Activated CD4-positive, alpha-beta memory T cell treated with anti-CD3 and anti-CD28 coated beads, Interleukin-2, amount 10 ng/mL, durations not matched to agents 7 days and 5 days (primary cell): Measurements from ENCODE around the gene TCEAL8. TPM values are rescaled to one million over a fixed set of nuclear protein-coding genes. Genes with fewer than 3 reads are reported as not detected.

Experiments used
- CTCF ChIA-PET: fragments of 350-600 bp; sonication (Branson Sonifier 250); formaldehyde crosslinking; loops from one replicate; lab custom pipeline; 2021; ENCODE audit warnings: antibody characterized with exemption, inconsistent platforms; lab: Charles Lee
- POLR2A ChIA-PET: fragments of 350-600 bp; sonication (Branson Sonifier 250); formaldehyde crosslinking; loops from one replicate; lab custom pipeline; 2021; ENCODE audit warnings: antibody characterized with exemption; lab: Charles Lee
- DNase-seq: peaks from one replicate; pipeline ENCODE4 v3.0.0-alpha.2; 2020
- H3K27ac Mint-ChIP-seq: one replicate; pipeline ENCODE4 v1.8.0; 2021; ENCODE audit warnings: mild to moderate bottlenecking, mixed read lengths
- H3K27me3 Mint-ChIP-seq: one replicate; pipeline ENCODE4 v1.8.0; 2021; ENCODE audit warnings: mixed read lengths
- H3K36me3 Mint-ChIP-seq: one replicate; pipeline ENCODE4 v1.8.0; 2021; ENCODE audit warnings: low read depth, mixed read lengths
- H3K4me1 Mint-ChIP-seq: one replicate; pipeline ENCODE4 v1.8.0; 2021; ENCODE audit warnings: mixed read lengths
- H3K4me3 Mint-ChIP-seq: one replicate; pipeline ENCODE4 v1.8.0; 2021; ENCODE audit warnings: mild to moderate bottlenecking, mixed read lengths
- H3K9me3 Mint-ChIP-seq: one replicate; pipeline ENCODE4 v1.8.0; 2021; ENCODE audit warnings: mixed read lengths
- total RNA-seq, 2 experiments: library from RNA; stranded (reverse); gene quantifications; one replicate each; pipeline ENCODE4 v1.2.3, GENCODE V29; 2021

TCEAL8 gene, protein sequence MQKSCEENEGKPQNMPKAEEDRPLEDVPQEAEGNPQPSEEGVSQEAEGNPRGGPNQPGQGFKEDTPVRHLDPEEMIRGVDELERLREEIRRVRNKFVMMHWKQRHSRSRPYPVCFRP
- total RNA-seq, result 10 to 100 TPM; 41.9 to 42.6 TPM

DNA sequence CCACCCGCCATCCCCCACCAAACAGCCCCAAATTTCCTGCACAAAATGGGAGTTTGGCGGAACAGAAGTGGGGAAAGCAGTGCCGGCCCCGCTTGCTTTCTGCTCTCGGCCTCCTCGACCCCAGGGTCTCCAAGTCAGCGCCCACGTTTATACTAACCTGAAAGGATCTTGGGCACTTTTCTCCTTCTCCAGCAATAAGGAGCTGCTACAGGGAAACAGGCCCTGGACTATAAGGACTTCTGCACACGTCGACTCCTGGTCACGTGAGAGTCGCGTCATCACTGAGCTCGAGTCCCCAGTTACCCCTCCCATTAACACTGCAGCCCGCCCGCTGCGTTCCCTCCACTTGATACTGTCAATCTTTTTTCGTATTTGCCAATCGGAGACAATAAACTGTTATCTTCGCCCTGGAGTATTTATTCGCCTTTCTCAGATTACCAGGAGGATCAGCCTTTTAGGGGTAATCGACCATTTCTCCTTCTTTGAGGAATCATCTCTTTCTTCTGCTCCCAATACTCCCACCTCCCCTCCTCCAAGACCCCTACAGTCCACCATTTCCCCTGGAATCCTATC lies at the start of gene TCEAL8:
Gene TCEAL8, minus strand, starts transcription at position 235 of the 573 bp plus-strand sequence. CDS start 1,176 bp downstream, outside the sequence.
- peak; percentile 69 for DNase-seq
- peaks cover 18% of the 10 kb centered on the region for H3K36me3 Mint-ChIP-seq

DNA sequence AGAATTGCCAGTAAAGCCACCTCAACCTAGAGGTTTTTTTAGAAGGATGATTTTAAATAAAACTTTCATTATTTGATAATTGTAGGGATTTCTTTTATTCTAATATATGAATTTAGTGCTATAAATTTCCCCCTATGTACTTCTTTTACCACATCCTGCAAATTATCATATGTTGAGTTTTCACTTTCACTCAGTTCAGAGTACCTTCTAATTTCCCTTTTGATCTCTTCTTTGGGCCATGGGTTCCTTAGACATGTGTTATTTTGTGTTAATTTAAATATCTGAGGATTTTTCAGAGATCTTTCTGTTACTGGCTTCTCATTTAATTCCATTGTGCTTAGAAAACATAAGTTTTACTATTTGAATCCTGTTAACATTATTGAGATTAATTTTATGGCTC lies 49.8 kb upstream of the TCEAL8 start:
- no peaks in the 10 kb centered on the region for H3K9me3 Mint-ChIP-seq
- ChIA-PET CTCF (no interaction called here), POLR2A (no interaction called here)
- no peaks in the 10 kb centered on the region for H3K36me3 Mint-ChIP-seq
- H3K4me3 Mint-ChIP-seq, result no peak overlapping the region
- DNase-seq, result no peak
- no peaks in the 10 kb centered on the region for H3K27me3 Mint-ChIP-seq
- H3K4me1 Mint-ChIP-seq, result no peaks in the 10 kb centered on the region
- H3K27ac Mint-ChIP-seq, result no peak overlapping the region

More for the DNA sequence above, at the start of gene TCEAL8:
- H3K4me3 Mint-ChIP-seq, result peak within 1 kb of the TSS; percentile 95
- ChIA-PET CTCF (interaction anchor here (0.7 to 1.6 kb wide), 3 partner anchors 44 to 215 kb away, joined by 3 to 6 read pairs (median 3); no protein-coding TSS in a partner anchor), POLR2A (interaction anchor here (0.6 to 1.2 kb wide), 4 partner anchors 40 to 206 kb away, joined by 3 to 4 read pairs (median 3); partner anchors contain the start of gene BEX4)
- H3K9me3 Mint-ChIP-seq, result no peaks in the 10 kb centered on the region
- peaks cover 16% of the 10 kb centered on the region for H3K4me1 Mint-ChIP-seq
- no peaks in the 10 kb centered on the region for H3K27me3 Mint-ChIP-seq
- peak within 1 kb of the TSS; percentile 90 for H3K27ac Mint-ChIP-seq

DNA sequence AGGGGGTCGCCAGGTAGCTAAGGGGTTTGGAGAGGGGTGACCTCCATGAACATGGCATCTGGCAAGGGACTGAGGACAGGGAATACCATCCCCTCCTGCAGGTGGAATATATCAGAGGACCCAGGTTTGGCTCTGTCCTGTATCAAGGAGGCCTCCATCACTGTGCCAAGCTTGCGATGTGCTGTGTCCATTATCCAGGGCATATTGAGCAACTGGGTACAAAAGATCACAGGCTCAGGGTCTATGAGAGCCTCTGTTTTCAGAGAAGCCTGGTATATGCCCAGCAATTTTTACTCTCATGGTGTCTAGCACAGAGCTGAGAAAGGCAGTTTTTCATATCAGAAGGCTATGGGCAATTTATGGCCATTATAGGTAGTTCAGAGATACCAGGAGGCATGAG lies 38.2 kb upstream of the TCEAL8 start:
- Mint-ChIP-seq H3K4me1 (no peaks in the 10 kb centered on the region), H3K9me3 (no peaks in the 10 kb centered on the region), H3K4me3 (no peak overlapping the region), H3K27ac (no peak overlapping the region), H3K27me3 (peaks cover 6% of the 10 kb centered on the region), H3K36me3 (no peaks in the 10 kb centered on the region)
- no peak for DNase-seq
- ChIA-PET CTCF (no interaction called here), POLR2A (no interaction called here)

DNA sequence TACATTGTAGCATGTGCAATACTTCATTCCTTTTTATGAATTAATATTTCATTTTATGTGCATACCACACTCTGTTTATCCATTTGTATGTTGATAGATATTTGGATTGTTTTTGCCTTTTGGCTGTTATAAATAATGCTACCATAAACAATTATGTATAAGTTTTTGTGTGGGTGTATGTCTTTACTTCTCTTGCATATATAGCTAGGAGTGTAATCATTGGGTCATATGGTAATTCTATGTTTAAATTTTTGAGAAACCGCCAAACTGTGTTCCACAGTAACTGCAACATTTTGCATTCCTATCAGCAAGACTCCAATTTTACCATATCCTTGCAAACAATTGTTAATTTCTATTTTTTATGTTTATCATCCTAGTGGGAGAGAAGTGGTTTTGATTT lies 24.7 kb upstream of the TCEAL8 start:
- POLR2A ChIA-PET, result no interaction called here
- no peak overlapping the region for H3K4me3 Mint-ChIP-seq
- peaks cover 4% of the 10 kb centered on the region for H3K4me1 Mint-ChIP-seq
- no peaks in the 10 kb centered on the region for H3K9me3 Mint-ChIP-seq
- H3K36me3 Mint-ChIP-seq, result no peaks in the 10 kb centered on the region
- no peak for DNase-seq
- H3K27me3 Mint-ChIP-seq, result peaks cover 33% of the 10 kb centered on the region
- H3K27ac Mint-ChIP-seq, result no peak overlapping the region
- CTCF ChIA-PET, result no interaction called here

DNA sequence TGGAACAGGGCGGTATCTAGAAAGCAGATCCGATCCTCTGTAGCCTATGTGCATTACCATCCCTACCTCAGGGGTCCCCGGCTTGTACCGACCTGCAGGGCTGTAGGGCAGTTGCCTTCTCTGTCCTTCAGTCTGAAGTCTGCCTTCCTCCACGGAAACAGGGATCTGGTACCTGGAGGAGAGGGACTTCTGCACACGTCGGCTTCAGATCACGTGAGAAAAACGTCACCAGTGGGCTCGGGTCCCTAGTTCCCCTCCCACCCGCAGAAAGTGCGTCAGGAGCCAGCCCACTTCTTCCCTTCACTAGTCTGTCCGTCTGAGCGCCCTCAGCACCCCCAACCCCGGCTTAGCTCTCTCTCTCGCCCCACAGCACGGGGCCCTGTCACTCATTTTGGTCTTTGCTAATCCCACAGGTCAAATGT lies 21.6 kb upstream of the TCEAL8 start, which contains the start of gene TCEAL5:
Gene TCEAL5, minus strand, starts transcription at position 170 of the 422 bp plus-strand sequence. CDS start 2,187 bp downstream, outside the sequence.
- no peak within 1 kb of the TSS for H3K4me3 Mint-ChIP-seq
- POLR2A ChIA-PET, result no interaction called here

DNA sequence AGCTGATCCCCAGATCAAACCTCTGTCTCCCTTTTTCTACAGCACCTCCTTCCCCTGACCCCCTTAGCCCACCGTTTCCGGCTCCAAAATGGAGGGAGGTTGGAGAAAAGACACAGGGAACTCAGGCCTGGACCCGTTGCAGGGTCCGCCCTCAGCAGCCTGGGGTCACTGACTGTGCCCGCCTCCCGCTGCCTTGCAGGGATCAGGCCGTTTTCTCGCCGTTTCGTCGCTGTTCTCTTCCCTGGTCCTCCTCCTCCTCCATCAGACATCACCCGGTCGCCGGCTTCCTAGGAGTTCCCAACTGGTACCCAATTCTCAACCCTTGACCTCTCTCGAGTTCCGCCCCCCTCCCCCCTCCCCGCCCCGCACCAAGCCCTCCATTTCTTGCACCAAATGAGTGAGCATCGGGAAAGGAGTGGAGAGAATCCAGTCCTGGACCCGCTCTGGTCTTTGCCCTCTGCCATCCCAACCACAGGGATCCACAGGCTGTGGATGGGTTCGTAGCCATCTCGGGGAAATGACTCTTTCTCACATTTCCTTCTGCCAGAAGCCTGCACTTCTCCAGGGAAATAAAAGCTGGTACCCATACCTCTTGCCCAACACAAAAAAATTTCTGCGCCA lies 21.1 kb upstream of the TCEAL8 start:
- no peak overlapping the region for H3K4me3 Mint-ChIP-seq
- ChIA-PET POLR2A (no interaction called here), CTCF (no interaction called here)
- peaks cover 40% of the 10 kb centered on the region for H3K27me3 Mint-ChIP-seq
- no peak overlapping the region for H3K27ac Mint-ChIP-seq
- DNase-seq, result no peak
- no peaks in the 10 kb centered on the region for H3K9me3 Mint-ChIP-seq
- H3K4me1 Mint-ChIP-seq, result peaks cover 4% of the 10 kb centered on the region
- H3K36me3 Mint-ChIP-seq, result no peaks in the 10 kb centered on the region

More for the DNA sequence above, 21.6 kb upstream of the TCEAL8 start, which contains the start of gene TCEAL5:
- H3K27ac Mint-ChIP-seq, result no peak within 1 kb of the TSS
- no peak for DNase-seq
- peaks cover 40% of the 10 kb centered on the region for H3K27me3 Mint-ChIP-seq
- no peaks in the 10 kb centered on the region for H3K9me3 Mint-ChIP-seq
- peaks cover 4% of the 10 kb centered on the region for H3K4me1 Mint-ChIP-seq
- H3K36me3 Mint-ChIP-seq, result no peaks in the 10 kb centered on the region
- CTCF ChIA-PET, result no interaction called here

DNA sequence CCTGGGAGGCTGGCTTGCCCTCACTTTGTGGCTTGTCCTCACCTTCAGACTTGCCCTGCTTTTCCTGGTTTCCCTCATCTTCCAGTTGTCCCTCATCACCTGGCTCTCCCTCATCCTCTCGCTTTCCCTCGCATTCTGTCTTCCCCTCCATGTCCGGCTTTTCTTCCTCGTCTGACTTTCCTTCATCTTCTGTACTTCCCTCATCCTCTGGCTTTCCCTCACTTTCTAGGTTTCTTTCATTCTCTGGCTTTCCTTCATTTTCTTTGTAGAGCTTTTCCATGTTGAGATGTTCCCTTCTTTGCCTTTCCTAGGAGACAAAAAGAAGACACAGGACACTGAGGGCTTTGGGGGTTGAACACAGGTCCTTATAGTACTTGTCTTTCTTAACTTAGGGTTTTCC lies 19.3 kb upstream of the TCEAL8 start:
- CTCF ChIA-PET, result no interaction called here
- Mint-ChIP-seq H3K27me3 (peaks cover 39% of the 10 kb centered on the region), H3K9me3 (no peaks in the 10 kb centered on the region), H3K4me1 (peaks cover 4% of the 10 kb centered on the region), H3K27ac (no peak overlapping the region), H3K4me3 (no peak overlapping the region), H3K36me3 (no peaks in the 10 kb centered on the region)
- POLR2A ChIA-PET, result no interaction called here
- no peak for DNase-seq

DNA sequence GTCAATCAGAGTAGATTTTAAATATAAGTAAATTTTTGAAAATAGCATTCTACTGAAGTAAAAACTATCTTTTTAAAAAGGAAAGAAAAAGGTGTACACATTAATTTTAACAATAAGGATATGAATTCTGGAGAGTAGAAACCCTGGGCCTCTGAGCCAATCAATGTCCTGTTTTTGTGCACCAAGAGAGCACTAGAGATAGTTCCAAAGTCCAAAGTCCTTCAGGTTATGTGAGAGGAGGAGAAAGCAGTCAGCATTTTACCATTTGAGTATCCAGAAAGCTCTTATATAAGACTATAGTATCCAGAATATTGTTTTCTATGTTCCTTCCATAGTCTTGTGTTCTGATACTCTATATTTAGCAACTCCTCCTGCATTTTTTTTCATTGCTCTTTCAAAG lies 3.3 kb upstream of the TCEAL8 start:
- ChIA-PET POLR2A (no interaction called here), CTCF (no interaction called here)
- Mint-ChIP-seq H3K27me3 (peaks cover 9% of the 10 kb centered on the region), H3K9me3 (no peaks in the 10 kb centered on the region), H3K36me3 (peaks cover 17% of the 10 kb centered on the region), H3K4me1 (peaks cover 15% of the 10 kb centered on the region), H3K27ac (no peak overlapping the region), H3K4me3 (no peak overlapping the region)
- DNase-seq, result no peak

DNA sequence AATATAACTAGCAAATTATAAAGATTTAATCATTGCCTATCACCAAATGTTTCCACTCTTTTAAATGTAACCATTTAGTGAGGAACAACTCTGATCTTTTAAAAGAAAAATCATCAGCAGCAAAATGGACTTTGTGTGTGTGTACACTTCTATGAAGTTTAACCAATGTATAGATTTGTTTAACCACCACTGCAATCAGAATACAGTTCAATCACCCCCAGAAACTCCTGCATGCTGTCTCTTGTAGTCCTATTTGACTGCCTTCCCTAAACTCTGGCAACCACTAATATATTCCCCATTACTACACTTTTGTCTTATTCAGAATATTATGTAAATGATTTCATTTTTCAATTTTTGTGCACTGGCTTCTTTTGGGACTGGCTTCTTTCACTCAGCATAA lies 1.7 kb upstream of the TCEAL8 start:
- Mint-ChIP-seq H3K36me3 (peaks cover 18% of the 10 kb centered on the region), H3K9me3 (no peaks in the 10 kb centered on the region), H3K27me3 (peaks cover 4% of the 10 kb centered on the region), H3K4me3 (no peak overlapping the region), H3K27ac (no peak overlapping the region), H3K4me1 (peaks cover 16% of the 10 kb centered on the region)
- DNase-seq, result no peak
- ChIA-PET POLR2A (no interaction called here), CTCF (no interaction called here)

DNA sequence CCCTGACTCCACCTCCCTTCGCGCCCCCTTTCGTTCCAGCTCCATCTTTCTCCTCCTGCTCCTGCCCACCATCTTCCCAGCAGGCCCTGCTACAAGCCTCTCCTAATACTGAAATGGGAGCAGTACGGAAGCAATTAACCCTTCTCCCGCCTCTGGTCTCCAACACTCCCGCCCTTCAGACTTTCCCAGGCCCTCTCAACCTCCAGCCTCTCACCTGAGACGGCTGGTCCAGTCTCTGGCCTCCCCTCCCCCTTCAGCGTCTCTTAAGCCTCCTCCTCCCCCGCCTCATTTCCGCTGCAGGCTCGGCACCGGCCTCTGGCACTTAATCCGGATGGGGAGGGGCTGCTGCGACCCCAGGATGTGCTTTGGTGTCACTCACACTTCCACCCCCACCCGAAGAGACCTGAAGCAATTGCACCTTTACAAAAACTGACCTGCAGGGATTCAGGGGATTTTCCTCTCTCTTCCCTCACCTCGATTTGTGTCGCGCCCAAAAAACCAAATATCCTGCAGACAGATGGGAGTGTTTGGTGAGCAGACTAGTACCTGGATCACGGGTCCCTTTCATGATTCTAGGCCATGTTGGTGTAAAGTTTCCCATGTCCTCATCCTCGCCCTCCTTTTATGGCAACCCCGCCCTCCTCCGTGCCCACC lies 657 bp downstream of the TCEAL8 start:
- H3K9me3 Mint-ChIP-seq, result no peaks in the 10 kb centered on the region
- CTCF ChIA-PET, result interaction anchor here (1.0 to 1.6 kb wide), 2 partner anchors 43 to 209 kb away, joined by 3 to 6 read pairs; no protein-coding TSS in a partner anchor
- no peaks in the 10 kb centered on the region for H3K27me3 Mint-ChIP-seq
- H3K36me3 Mint-ChIP-seq, result peaks cover 18% of the 10 kb centered on the region
- H3K4me1 Mint-ChIP-seq, result peaks cover 16% of the 10 kb centered on the region
- peak overlapping the region; percentile 95 for H3K4me3 Mint-ChIP-seq
- peak overlapping the region; percentile 90 for H3K27ac Mint-ChIP-seq
- peak; percentile 48 for DNase-seq
- POLR2A ChIA-PET, result interaction anchor here (1.2 to 1.4 kb wide), 2 partner anchors 40 to 206 kb away, joined by 3 to 4 read pairs; partner anchors contain the start of gene BEX4

DNA sequence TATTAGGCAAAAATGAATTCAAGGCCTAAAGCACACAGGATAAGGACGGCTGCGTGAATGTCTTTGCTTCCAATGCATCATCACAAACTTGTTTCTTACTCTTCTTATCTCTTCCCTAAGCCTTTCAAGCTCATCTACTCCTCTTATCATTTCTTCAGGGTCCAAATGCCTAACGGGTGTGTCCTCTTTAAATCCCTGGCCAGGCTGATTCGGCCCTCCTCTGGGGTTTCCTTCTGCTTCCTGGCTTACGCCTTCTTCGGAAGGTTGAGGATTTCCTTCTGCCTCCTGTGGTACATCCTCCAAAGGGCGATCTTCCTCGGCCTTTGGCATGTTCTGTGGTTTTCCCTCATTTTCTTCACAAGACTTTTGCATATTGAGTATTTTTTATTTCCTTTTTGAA lies 1.3 kb downstream of the TCEAL8 start:
- Mint-ChIP-seq H3K27ac (no peak overlapping the region), H3K4me1 (peaks cover 16% of the 10 kb centered on the region), H3K9me3 (no peaks in the 10 kb centered on the region), H3K4me3 (peak overlapping the region; percentile 95), H3K36me3 (peaks cover 18% of the 10 kb centered on the region), H3K27me3 (no peaks in the 10 kb centered on the region)
- DNase-seq, result no peak
- ChIA-PET POLR2A (interaction anchor here (1.4 kb wide), 1 partner anchor 39 kb away, joined by 4 read pairs; the partner anchor contains the start of gene BEX4), CTCF (no interaction called here)

DNA sequence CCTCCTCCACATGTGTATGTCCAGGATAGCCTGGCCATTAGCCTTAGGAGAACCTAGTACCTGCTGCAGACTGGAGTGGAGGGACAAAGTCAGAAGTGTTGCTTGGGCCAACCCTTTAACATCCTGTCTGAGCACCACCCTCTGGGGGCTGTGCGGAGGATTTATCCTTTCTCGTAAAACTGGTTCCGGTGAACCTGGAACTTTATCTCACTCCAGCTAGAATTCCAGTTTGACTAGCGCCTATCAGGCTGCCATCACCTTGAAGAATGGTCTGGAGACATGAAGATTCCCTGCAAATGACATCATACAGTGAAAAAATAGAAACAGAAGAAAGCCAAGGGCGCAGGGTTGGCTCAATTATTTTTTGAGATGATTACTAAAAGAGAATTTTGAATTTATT lies 4.0 kb downstream of the TCEAL8 start:
- POLR2A ChIA-PET, result no interaction called here
- no peak overlapping the region for H3K27ac Mint-ChIP-seq
- peaks cover 16% of the 10 kb centered on the region for H3K4me1 Mint-ChIP-seq
- peaks cover 18% of the 10 kb centered on the region for H3K36me3 Mint-ChIP-seq
- CTCF ChIA-PET, result no interaction called here
- H3K27me3 Mint-ChIP-seq, result no peaks in the 10 kb centered on the region
- H3K9me3 Mint-ChIP-seq, result no peaks in the 10 kb centered on the region
- no peak for DNase-seq
- no peak overlapping the region for H3K4me3 Mint-ChIP-seq

DNA sequence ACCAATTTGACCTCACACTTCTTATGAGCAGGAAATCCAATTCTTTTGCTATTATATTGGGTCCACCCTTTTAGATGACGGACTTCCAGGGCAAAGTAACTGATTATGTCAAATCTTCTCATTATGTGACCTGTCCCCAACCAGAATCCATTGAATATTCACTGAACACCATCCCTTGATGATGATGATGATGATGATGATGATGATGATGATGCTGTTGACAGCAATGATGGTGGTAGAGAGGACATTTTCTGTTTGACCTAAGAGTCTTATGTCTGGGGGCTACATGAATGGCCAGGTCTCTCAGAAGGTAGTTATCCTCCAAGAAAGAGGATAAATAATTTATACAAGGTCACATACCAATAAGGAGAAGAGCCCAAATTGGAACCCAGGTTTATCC lies 5.2 kb downstream of the TCEAL8 start:
- no peak for DNase-seq
- Mint-ChIP-seq H3K4me3 (no peak overlapping the region), H3K36me3 (peaks cover 16% of the 10 kb centered on the region), H3K27me3 (no peaks in the 10 kb centered on the region), H3K27ac (no peak overlapping the region), H3K4me1 (peaks cover 10% of the 10 kb centered on the region), H3K9me3 (no peaks in the 10 kb centered on the region)
- ChIA-PET POLR2A (no interaction called here), CTCF (no interaction called here)
